C4-2B (cell line): Measurements from ENCODE around the gene ATF3.

Source experiments
- CTCF ChIP-seq: fragments of 450-650 bp; conservative IDR thresholded peaks from 2 replicates; pipeline ENCODE4 v1.5.1; 2017; ENCODE audit warnings: mild to moderate bottlenecking
- ZFX ChIP-seq: fragments of 450-650 bp; IDR thresholded peaks from 2 replicates; pipeline ENCODE4 v1.6.1; 2017

- TF ChIP-seq CTCF = no peak
- no peak for TF ChIP-seq ZFX
These were observed 23.4 kb upstream of the ATF3 start for GRCh38 chr1:212585210-212585609.
